ENCODE measurements around the gene GNAQ. TPM values are rescaled to one million over a fixed set of nuclear protein-coding genes. Genes with fewer than 3 reads are reported as not detected.

The GNAQ gene
- total and polyA plus RNA-seq, 2 of the 4 experiments (the other 2 are of a cell fraction), result 23.1 to 50.7 TPM

GRCh38 chr9:77726814-77727213, 304.8 kb downstream of the GNAQ start:
- H3K27me3 ChIP-seq (ENCODE audit: control insufficient read depth, insufficient read depth, low read length), result no peaks in the 10 kb centered on the region
- H2BK120ac ChIP-seq (ENCODE audit: low read depth, low read length), result no peak overlapping the region
- no peaks in the 10 kb centered on the region for H3K4me1 ChIP-seq (ENCODE audit: control insufficient read depth, insufficient read depth, low read length)
- H3K9me1 ChIP-seq (ENCODE audit: insufficient read depth, low read length), result peaks cover 4% of the 10 kb centered on the region; the same call in 1 of the 2 replicates
- H3K18ac ChIP-seq (ENCODE audit: low read depth, low read length), result no peak overlapping the region
- H2AFZ ChIP-seq (replicated peaks; ENCODE audit: low read length, poor library complexity), result no peak overlapping the region
- DNase-seq (no peak), ATAC-seq (ENCODE audit: low read depth) (no peak)
- no peak overlapping the region for H4K8ac ChIP-seq (ENCODE audit: low read depth in 2 of 2, low read length in 2 of 2)
- no peak overlapping the region for H3K4ac ChIP-seq (ENCODE audit: low read depth, low read length)
- no CpG with 5 or more reads among the region's 1 CpG for WGBS, 2 experiments (ENCODE audit: extremely low coverage in 2 of 2, insufficient read length in 1 of 2)
- H3K27ac ChIP-seq (ENCODE audit: insufficient read depth, low read length), result no peak overlapping the region
- POLR2A ChIA-PET (ENCODE audit: unreplicated experiment), result no interaction called here
- H3K4me3 ChIP-seq (ENCODE audit: insufficient read depth, low read depth, low read length), result no peak overlapping the region
- no peaks in the 10 kb centered on the region for H3K9me3 ChIP-seq (ENCODE audit: control insufficient read depth, insufficient read depth, low read length)
- no peaks in the 10 kb centered on the region for H4K20me1 ChIP-seq (ENCODE audit: insufficient read depth, low read length)
- TF ChIP-seq RFX5 (IDR thresholded peaks at IDR 0.05; ENCODE audit: low read depth, low read length) (no peak), RCOR1 (IDR thresholded peaks at IDR 0.05; ENCODE audit: insufficient replicate concordance, low read length) (no peak), RAD21 (IDR thresholded peaks at IDR 0.05; ENCODE audit: low read length) (no peak), POLR2A (IDR thresholded peaks at IDR 0.05; ENCODE audit: low read depth, low read length) (no peak), CEBPB (IDR thresholded peaks at IDR 0.05; ENCODE audit: low read depth, low read length) (no peak), ELK1 (IDR thresholded peaks at IDR 0.05; ENCODE audit: borderline replicate concordance, low read depth, low read length) (no peak), USF2 (IDR thresholded peaks at IDR 0.05; ENCODE audit: low read depth, low read length) (no peak), MXI1 (IDR thresholded peaks at IDR 0.05; ENCODE audit: borderline replicate concordance, low read depth, low read length) (no peak), CHD1 (IDR thresholded peaks at IDR 0.05; ENCODE audit: low read depth, low read length) (no peak), NFE2L2 (IDR thresholded peaks at IDR 0.05; ENCODE audit: low read depth, low read length) (no peak)
- H3K4me2 ChIP-seq (ENCODE audit: low read depth, low read length), result no peak overlapping the region
- dilution Hi-C loops (cut with HindIII; ENCODE audit: low sequenced_read_pairs, unreplicated experiment) (no loop called here), intact Hi-C loops (cut with micrococcal nuclease) (no loop called here), in situ Hi-C loops (cut with MboI; ENCODE audit: low sequenced_read_pairs) (no loop called here)
- H3K9ac ChIP-seq (ENCODE audit: low read depth, low read length), result no peak overlapping the region
- no TSS peak for BruUV-seq (replicated peaks)
- H2AK9ac ChIP-seq (replicated peaks; ENCODE audit: low read depth, low read length, poor library complexity), result no peak overlapping the region
- no peak overlapping the region for H3K23ac ChIP-seq (ENCODE audit: low read depth, low read length)
- H3K14ac ChIP-seq (replicated peaks; ENCODE audit: low read depth, low read length), result no peak overlapping the region
- H2BK20ac ChIP-seq (ENCODE audit: low read depth, low read length), result no peak overlapping the region
- no peak overlapping the region for H2BK5ac ChIP-seq (ENCODE audit: low read depth, low read length, poor library complexity, severe bottlenecking)
- peaks cover 0 to 6% of the 10 kb centered on the region in 2 experiments; a peak in 1 of 4 replicates for H3K79me1 ChIP-seq (ENCODE audit: low read depth in 1 of 2, low read length in 2 of 2)
- no peak overlapping the region for H4K5ac ChIP-seq (ENCODE audit: low read depth, low read length)
- CTCF ChIA-PET, result interaction anchor here (1.2 kb wide), 1 partner anchor 269 kb away, joined by 4 read pairs; no protein-coding TSS in a partner anchor
- H4K91ac ChIP-seq (ENCODE audit: insufficient read depth, low read depth, low read length), result no peak overlapping the region
- H3K36me3 ChIP-seq (ENCODE audit: control insufficient read depth, insufficient read depth, low read length), result peaks cover 12% of the 10 kb centered on the region
- H2AK5ac ChIP-seq (ENCODE audit: low read depth, low read length), result no peak overlapping the region
- H3K56ac ChIP-seq (ENCODE audit: extremely low read depth, insufficient read depth, low read length), result no peak overlapping the region
- H2BK15ac ChIP-seq (ENCODE audit: low read depth, low read length), result no peak overlapping the region

Data from IMR-90 (cell line).